Liver (tissue), 9 donors: ENCODE data around the gene TMEM19. TPM values are rescaled to one million over a fixed set of nuclear protein-coding genes. Genes with fewer than 3 reads are reported as not detected.

Experiments used
- DNase-seq: peaks from one replicate; pipeline ENCODE4 v3.0.0-alpha.2; 2017; ENCODE audit warnings: low spot score
- H3K27ac ChIP-seq, 2 donors: one replicate each; pipeline ENCODE4 v1.7.0; 2013; ENCODE audit warnings: inconsistent platforms in 2 of 2, low read length in 2 of 2, control low read depth in 1 of 2, low read depth in 1 of 2, mild to moderate bottlenecking in 1 of 2
- H3K27me3 ChIP-seq, 4 donors: one replicate each; pipeline versions ENCODE4 v1.6.1 to v1.7.0; 2013; ENCODE audit warnings: low read length in 3 of 4, inconsistent platforms in 1 of 4, mild to moderate bottlenecking in 1 of 4, moderate library complexity in 1 of 4; ENCODE audit not compliant: control insufficient read depth in 4 of 4, insufficient read depth in 4 of 4
- H3K36me3 ChIP-seq, 4 donors: one replicate each; pipeline versions ENCODE4 v1.6.1 to v1.7.0; 2013; ENCODE audit warnings: low read length in 3 of 4, mild to moderate bottlenecking in 3 of 4, low read depth in 1 of 4, moderate library complexity in 1 of 4; ENCODE audit not compliant: control insufficient read depth in 4 of 4, insufficient read depth in 3 of 4
- H3K4me1 ChIP-seq, 4 donors: one replicate each; pipeline versions ENCODE4 v1.6.1 to v1.7.0; 2013; ENCODE audit warnings: low read length in 3 of 4, mild to moderate bottlenecking in 3 of 4, moderate library complexity in 1 of 4; ENCODE audit not compliant: control insufficient read depth in 4 of 4, insufficient read depth in 4 of 4
- H3K4me3 ChIP-seq, 3 donors: one replicate each; pipeline versions ENCODE4 v1.6.1 to v1.7.0; 2013; ENCODE audit warnings: low read length in 3 of 3, control low read depth in 1 of 3, low read depth in 1 of 3, mild to moderate bottlenecking in 1 of 3
- H3K9ac ChIP-seq, 2 donors: one replicate each; pipeline ENCODE4 v1.7.0; 2013; ENCODE audit warnings: low read length in 2 of 2, mild to moderate bottlenecking in 2 of 2, moderate library complexity in 2 of 2, control low read depth in 1 of 2, low read depth in 1 of 2
- H3K9me3 ChIP-seq, 4 donors: one replicate each; pipeline versions ENCODE4 v1.6.1 to v1.7.0; 2013; ENCODE audit warnings: low read length in 3 of 4; ENCODE audit not compliant: control insufficient read depth in 4 of 4
- EGR1 ChIP-seq, 2 donors: IDR thresholded peaks; 2 replicates each; pipeline ENCODE4 v1.6.1; 2016 to 2018; ENCODE audit warnings: antibody characterized with exemption in 2 of 2, low read depth in 2 of 2
- FOXA1 ChIP-seq: IDR thresholded peaks from 2 replicates; pipeline ENCODE4 v1.6.1; 2016; ENCODE audit warnings: antibody characterized with exemption
- FOXA2 ChIP-seq: IDR thresholded peaks from 2 replicates; pipeline ENCODE4 v1.6.1; 2016; ENCODE audit warnings: antibody characterized with exemption
- GABPA ChIP-seq, 2 donors: IDR thresholded peaks in 1 of 2; conservative IDR thresholded peaks in 1 of 2; 2 replicates each; pipeline ENCODE4 v1.6.1; 2016; ENCODE audit warnings: antibody characterized with exemption in 2 of 2, mild to moderate bottlenecking in 1 of 2, moderate library complexity in 1 of 2
- HNF4A ChIP-seq, 2 donors: conservative IDR thresholded peaks; 2 replicates each; pipeline ENCODE4 v1.6.1; 2016; ENCODE audit warnings: antibody characterized with exemption in 2 of 2, mild to moderate bottlenecking in 2 of 2
- HNF4G ChIP-seq: IDR thresholded peaks from 2 replicates; pipeline ENCODE4 v1.6.1; 2016; ENCODE audit warnings: antibody characterized with exemption
- JUND ChIP-seq, 2 donors: IDR thresholded peaks; 2 replicates each; pipeline ENCODE4 v1.6.1; 2016; ENCODE audit warnings: antibody characterized with exemption in 2 of 2
- NR2F2 ChIP-seq: IDR thresholded peaks from 2 replicates; pipeline ENCODE4 v1.6.1; 2016; ENCODE audit warnings: antibody characterized with exemption
- RAD21 ChIP-seq, 2 donors: IDR thresholded peaks; 2 replicates each; pipeline ENCODE4 v1.6.1; 2016; ENCODE audit warnings: antibody characterized with exemption in 2 of 2, mild to moderate bottlenecking in 2 of 2
- RXRA ChIP-seq, 2 donors: IDR thresholded peaks; 2 replicates each; pipeline ENCODE4 v1.6.1; 2017 to 2018; ENCODE audit warnings: antibody characterized with exemption in 2 of 2, mild to moderate bottlenecking in 1 of 2
- SP1 ChIP-seq: IDR thresholded peaks from 2 replicates; pipeline ENCODE4 v1.6.1; 2018; ENCODE audit warnings: antibody characterized with exemption, mild to moderate bottlenecking
- TAF1 ChIP-seq: conservative IDR thresholded peaks from 2 replicates; pipeline ENCODE4 v1.6.1; 2016; ENCODE audit warnings: antibody characterized with exemption, mild to moderate bottlenecking
- YY1 ChIP-seq: IDR thresholded peaks from 2 replicates; pipeline ENCODE4 v1.6.1; 2016; ENCODE audit warnings: antibody characterized with exemption, mild to moderate bottlenecking
- WGBS: extraction: QIAGEN DNeasy Blood & Tissue Kit; methylation state at CpG from one replicate; pipeline ENCODE4 v1.1.7; 2013; 5-methylcytosine and 5-hydroxymethylcytosine counted together
- polyA plus RNA-seq, 2 donors: library from polyadenylated mRNA; stranded (reverse) in 1 of 2; unstranded in 1 of 2; fragments of 200-250 nt in 1 of 2; fragments of >200 nt in 1 of 2; fragmentation: Nextera tagmentation in 1 of 2; extraction: Ambion mirVana in 1 of 2; gene quantifications; one replicate each; pipeline versions ENCODE4 v1.2.1 to v1.2.3, GENCODE V29; 2013 to 2015
- total RNA-seq, 2 donors: library from RNA; depleted of rRNA; stranded (reverse); fragments of >200 nt; gene quantifications; one replicate each; pipeline ENCODE4 v1.2.3, GENCODE V29; 2014
- TF ChIP-seq, protein P1 (sequence below): IDR thresholded peaks from 2 replicates; pipeline ENCODE4 v1.6.1; 2016; ENCODE audit warnings: antibody characterized with exemption, mild to moderate bottlenecking
- TF ChIP-seq, protein P2 (sequence below): IDR thresholded peaks from 2 replicates; pipeline ENCODE4 v1.6.1; 2016; ENCODE audit warnings: antibody characterized with exemption
- TF ChIP-seq, protein P3 (sequence below): IDR thresholded peaks from 2 replicates; pipeline ENCODE4 v1.6.1; 2016; ENCODE audit warnings: antibody characterized with exemption
- TF ChIP-seq, protein P4 (sequence below): fragments of 150-350 bp; IDR thresholded peaks from 2 replicates; pipeline ENCODE4 v1.5.1; 2017; ENCODE audit warnings: improper control_type of control experiment, low read depth, low read length; ENCODE audit not compliant: missing input control
- TF ChIP-seq, protein P5 (sequence below): IDR thresholded peaks from 2 replicates; pipeline ENCODE4 v1.6.1; 2016; ENCODE audit warnings: antibody characterized with exemption
- donor health status: healthy.
- donor health status: healthy.
- donor health status: healthy.
- donor health status: healthy.
- donor health status: healthy.

Gene TMEM19
- total and polyA plus RNA-seq, 4 donors = 9.5 to 30.0 (median 11.4) TPM

DNA sequence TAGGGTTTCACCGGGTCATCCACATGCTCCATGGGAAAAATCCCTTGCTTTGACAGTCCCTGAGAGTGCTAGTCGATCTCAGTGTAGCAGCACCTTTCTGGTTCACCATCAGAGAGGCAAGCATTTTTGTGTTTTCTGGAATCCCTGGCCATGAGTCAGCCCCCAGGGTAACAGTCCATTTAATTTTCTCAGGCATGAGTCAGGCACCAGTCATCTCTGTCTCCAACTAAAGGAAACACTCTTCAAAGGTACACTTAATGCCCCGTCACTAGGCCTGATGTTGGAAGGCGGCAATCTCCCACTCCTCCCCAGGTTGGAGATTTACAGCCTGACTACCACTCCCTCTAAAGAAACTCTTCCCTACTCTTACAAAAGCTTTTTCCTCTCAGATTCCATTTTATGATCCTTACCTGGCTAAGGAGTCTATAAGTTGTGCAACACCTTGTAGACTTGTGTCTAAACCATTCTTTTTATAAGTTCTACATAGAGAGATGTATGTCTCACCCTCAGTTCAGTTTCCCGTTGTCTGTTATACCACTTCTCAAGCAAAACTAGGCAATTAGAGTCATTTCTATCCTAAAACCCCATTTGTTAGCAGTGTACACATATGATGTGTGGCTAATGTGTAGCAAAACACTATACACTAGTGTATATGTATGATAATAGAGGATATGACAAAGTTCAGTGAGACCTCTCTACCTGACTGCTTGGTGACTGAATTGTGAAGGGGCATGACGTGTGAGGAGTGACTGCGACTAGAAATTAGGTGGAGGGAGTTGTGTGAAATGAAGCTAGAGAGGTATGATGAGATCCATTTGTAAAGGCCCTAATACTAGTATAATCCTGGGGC is 24.6 kb downstream of the TMEM19 start:
- DNase-seq = no peak
- H3K36me3 ChIP-seq = no peaks in the 10 kb centered on the region
- H3K4me1 ChIP-seq = no peaks in the 10 kb centered on the region
- no peak overlapping the region for H3K4me3 ChIP-seq
- H3K27me3 ChIP-seq = no peaks in the 10 kb centered on the region
- TF ChIP-seq GABPA (IDR thresholded peaks at IDR 0.05 in 1 of 2, conservative IDR thresholded peaks at IDR 0.05 in 1 of 2) = no peak
- no peak for TF ChIP-seq NR2F2
- TF ChIP-seq, protein P1, sequence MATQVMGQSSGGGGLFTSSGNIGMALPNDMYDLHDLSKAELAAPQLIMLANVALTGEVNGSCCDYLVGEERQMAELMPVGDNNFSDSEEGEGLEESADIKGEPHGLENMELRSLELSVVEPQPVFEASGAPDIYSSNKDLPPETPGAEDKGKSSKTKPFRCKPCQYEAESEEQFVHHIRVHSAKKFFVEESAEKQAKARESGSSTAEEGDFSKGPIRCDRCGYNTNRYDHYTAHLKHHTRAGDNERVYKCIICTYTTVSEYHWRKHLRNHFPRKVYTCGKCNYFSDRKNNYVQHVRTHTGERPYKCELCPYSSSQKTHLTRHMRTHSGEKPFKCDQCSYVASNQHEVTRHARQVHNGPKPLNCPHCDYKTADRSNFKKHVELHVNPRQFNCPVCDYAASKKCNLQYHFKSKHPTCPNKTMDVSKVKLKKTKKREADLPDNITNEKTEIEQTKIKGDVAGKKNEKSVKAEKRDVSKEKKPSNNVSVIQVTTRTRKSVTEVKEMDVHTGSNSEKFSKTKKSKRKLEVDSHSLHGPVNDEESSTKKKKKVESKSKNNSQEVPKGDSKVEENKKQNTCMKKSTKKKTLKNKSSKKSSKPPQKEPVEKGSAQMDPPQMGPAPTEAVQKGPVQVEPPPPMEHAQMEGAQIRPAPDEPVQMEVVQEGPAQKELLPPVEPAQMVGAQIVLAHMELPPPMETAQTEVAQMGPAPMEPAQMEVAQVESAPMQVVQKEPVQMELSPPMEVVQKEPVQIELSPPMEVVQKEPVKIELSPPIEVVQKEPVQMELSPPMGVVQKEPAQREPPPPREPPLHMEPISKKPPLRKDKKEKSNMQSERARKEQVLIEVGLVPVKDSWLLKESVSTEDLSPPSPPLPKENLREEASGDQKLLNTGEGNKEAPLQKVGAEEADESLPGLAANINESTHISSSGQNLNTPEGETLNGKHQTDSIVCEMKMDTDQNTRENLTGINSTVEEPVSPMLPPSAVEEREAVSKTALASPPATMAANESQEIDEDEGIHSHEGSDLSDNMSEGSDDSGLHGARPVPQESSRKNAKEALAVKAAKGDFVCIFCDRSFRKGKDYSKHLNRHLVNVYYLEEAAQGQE = no peak
- TF ChIP-seq, protein P2, sequence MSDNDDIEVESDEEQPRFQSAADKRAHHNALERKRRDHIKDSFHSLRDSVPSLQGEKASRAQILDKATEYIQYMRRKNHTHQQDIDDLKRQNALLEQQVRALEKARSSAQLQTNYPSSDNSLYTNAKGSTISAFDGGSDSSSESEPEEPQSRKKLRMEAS = no peak
- TF ChIP-seq TAF1 = no peak
- no peak for TF ChIP-seq FOXA2
- H3K9ac ChIP-seq = no peak overlapping the region
- peaks cover 5 to 12% (median 5%) of the 10 kb centered on the region in 4 donors for H3K9me3 ChIP-seq
- WGBS = 96% methylated on average over 7 of the region's 7 CpGs
- H3K27ac ChIP-seq = no peak overlapping the region

DNA sequence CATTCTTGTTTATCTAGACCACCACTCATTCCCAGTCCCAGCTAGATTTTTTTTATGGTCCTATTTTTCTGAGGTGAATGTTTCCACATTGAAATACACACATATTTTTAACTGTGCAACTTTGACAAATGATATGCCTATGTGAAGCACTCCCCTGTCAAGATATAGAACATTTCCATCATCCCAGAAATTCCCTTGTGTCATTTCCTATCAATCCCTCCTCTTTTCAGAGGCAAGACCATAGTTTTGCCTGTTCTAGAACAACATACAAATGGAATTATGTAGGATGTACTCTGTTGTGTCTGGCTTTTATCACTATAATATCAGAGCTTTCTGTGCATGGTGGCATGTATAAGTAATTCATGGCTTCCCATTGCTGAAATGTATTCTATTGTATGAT is 32.7 kb downstream of the TMEM19 start:
- H3K36me3 ChIP-seq = no peaks in the 10 kb centered on the region
- peaks cover 0 to 5% (median 4%) of the 10 kb centered on the region in 4 donors for H3K9me3 ChIP-seq
- H3K4me1 ChIP-seq = no peaks in the 10 kb centered on the region
- no peak overlapping the region for H3K27ac ChIP-seq
- no peak for DNase-seq
- no peaks in the 10 kb centered on the region for H3K27me3 ChIP-seq
- no peak overlapping the region for H3K4me3 ChIP-seq
- TF ChIP-seq RAD21 (IDR thresholded peaks at IDR 0.05) (no peak), NR2F2 (no peak), JUND (IDR thresholded peaks at IDR 0.05) (no peak), TAF1 (no peak), SP1 (no peak), EGR1 (IDR thresholded peaks at IDR 0.05; ENCODE audit: low read depth in 2 of 2) (no peak), FOXA2 (no peak), YY1 (no peak), GABPA (IDR thresholded peaks at IDR 0.05 in 1 of 2, conservative IDR thresholded peaks at IDR 0.05 in 1 of 2) (no peak), HNF4A (conservative IDR thresholded peaks at IDR 0.05) (no peak), HNF4G (no peak), FOXA1 (no peak), RXRA (IDR thresholded peaks at IDR 0.05) (no peak)
- TF ChIP-seq, protein P3, sequence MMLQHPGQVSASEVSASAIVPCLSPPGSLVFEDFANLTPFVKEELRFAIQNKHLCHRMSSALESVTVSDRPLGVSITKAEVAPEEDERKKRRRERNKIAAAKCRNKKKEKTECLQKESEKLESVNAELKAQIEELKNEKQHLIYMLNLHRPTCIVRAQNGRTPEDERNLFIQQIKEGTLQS = no peak
- TF ChIP-seq, protein P4, sequence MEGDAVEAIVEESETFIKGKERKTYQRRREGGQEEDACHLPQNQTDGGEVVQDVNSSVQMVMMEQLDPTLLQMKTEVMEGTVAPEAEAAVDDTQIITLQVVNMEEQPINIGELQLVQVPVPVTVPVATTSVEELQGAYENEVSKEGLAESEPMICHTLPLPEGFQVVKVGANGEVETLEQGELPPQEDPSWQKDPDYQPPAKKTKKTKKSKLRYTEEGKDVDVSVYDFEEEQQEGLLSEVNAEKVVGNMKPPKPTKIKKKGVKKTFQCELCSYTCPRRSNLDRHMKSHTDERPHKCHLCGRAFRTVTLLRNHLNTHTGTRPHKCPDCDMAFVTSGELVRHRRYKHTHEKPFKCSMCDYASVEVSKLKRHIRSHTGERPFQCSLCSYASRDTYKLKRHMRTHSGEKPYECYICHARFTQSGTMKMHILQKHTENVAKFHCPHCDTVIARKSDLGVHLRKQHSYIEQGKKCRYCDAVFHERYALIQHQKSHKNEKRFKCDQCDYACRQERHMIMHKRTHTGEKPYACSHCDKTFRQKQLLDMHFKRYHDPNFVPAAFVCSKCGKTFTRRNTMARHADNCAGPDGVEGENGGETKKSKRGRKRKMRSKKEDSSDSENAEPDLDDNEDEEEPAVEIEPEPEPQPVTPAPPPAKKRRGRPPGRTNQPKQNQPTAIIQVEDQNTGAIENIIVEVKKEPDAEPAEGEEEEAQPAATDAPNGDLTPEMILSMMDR = no peak
- TF ChIP-seq, protein P5, sequence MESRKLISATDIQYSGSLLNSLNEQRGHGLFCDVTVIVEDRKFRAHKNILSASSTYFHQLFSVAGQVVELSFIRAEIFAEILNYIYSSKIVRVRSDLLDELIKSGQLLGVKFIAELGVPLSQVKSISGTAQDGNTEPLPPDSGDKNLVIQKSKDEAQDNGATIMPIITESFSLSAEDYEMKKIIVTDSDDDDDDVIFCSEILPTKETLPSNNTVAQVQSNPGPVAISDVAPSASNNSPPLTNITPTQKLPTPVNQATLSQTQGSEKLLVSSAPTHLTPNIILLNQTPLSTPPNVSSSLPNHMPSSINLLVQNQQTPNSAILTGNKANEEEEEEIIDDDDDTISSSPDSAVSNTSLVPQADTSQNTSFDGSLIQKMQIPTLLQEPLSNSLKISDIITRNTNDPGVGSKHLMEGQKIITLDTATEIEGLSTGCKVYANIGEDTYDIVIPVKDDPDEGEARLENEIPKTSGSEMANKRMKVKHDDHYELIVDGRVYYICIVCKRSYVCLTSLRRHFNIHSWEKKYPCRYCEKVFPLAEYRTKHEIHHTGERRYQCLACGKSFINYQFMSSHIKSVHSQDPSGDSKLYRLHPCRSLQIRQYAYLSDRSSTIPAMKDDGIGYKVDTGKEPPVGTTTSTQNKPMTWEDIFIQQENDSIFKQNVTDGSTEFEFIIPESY = no peak
- TF ChIP-seq, protein P2 = no peak
- H3K9ac ChIP-seq = no peak overlapping the region
